Effector memory CD4-positive, alpha-beta T cell (primary cell): ENCODE measurements around the gene AADACL3.

Experiments used
- DNase-seq, 3 donors: peaks; one replicate each; pipeline ENCODE4 v3.0.0-alpha.2; 2020
- H3K27ac ChIP-seq: 2 replicates; pipeline ENCODE4 v1.7.0; 2013; ENCODE audit warnings: mild to moderate bottlenecking, low read length, moderate library complexity; ENCODE audit not compliant: insufficient read depth, poor library complexity, severe bottlenecking
- H3K27me3 ChIP-seq: replicated peaks from 2 replicates; pipeline ENCODE4 v1.7.0; 2013; ENCODE audit warnings: mild to moderate bottlenecking, low read length; ENCODE audit not compliant: insufficient read depth, control insufficient read depth, poor library complexity, severe bottlenecking
- H3K36me3 ChIP-seq: 2 replicates; pipeline ENCODE4 v1.7.0; 2013; ENCODE audit warnings: mild to moderate bottlenecking, low read length, moderate library complexity; ENCODE audit not compliant: control insufficient read depth, insufficient read depth
- H3K4me1 ChIP-seq: 2 replicates; pipeline ENCODE4 v1.7.0; 2013; ENCODE audit warnings: low read length, mild to moderate bottlenecking; ENCODE audit not compliant: control insufficient read depth, insufficient read depth, poor library complexity, severe bottlenecking
- H3K4me3 ChIP-seq: 2 replicates; pipeline ENCODE4 v1.7.0; 2013; ENCODE audit warnings: low read length, low read depth, mild to moderate bottlenecking; ENCODE audit not compliant: insufficient read depth, poor library complexity, severe bottlenecking
- H3K9me3 ChIP-seq: 2 replicates; pipeline ENCODE4 v1.7.0; 2013; ENCODE audit warnings: mild to moderate bottlenecking, low read length, moderate library complexity; ENCODE audit not compliant: control insufficient read depth

Gene AADACL3

DNA sequence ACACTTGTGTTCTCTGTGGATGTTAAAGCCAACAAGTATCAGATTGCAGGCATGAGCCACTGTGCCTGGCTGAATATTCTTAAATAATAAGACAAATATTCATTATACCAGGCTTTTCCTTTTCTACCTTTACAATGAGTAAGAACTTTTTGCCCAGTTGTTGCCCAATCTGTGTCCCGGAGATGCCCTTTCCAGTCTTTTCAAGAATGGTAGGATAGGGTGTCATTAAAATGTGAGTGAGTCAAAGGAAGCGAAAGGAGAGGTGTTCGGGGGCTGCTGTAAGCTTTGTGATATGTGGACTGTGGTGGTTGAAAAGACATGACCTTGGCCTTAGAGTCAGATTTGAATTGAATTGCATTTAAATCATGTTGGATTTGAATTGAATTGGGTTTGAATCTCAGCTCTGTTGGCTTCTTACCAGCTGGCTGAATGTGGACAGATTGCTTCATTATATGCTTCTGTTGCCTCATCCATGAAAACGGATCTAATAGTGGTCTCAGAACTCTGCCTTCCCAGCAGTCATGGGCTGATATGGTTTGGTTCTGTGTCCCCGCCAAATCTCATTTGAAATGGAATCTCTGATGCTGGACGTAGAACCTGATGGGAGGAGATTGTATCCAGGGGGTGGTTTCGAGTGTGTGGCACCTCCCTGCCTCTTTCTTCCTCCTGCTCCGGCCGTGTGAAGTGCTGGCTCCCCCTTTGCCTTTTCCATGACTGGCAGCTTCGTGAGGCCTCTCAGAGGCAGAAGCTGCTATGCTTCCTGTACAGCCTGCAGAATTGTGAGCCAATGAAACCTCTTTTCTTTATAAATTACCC, 22.7 kb upstream of the AADACL3 start:
- Histone ChIP-seq H3K9me3 (no peaks in the 10 kb centered on the region), H3K27me3 (no peaks in the 10 kb centered on the region), H3K36me3 (no peaks in the 10 kb centered on the region), H3K27ac (no peak overlapping the region), H3K4me3 (no peak overlapping the region), H3K4me1 (no peaks in the 10 kb centered on the region)
- no peak for DNase-seq

DNA sequence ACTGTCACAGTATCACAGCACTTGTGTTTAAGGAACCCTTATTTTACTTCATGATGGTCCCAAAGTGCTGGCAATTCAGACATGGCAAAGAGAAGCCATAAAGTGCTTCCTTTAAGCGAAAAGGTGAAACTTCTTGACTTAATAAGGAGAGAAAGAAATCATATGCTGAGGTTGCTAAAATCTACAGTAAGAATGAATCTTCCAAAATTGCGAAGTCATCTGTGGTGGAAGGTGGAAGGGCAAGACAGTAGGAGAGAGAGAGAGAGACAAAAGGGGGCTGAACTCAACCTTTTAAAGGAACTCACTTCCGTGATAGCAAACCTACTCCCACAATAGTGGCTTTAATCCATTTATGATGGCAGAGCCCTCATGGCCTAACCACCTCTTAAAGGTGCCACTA, 19.3 kb upstream of the AADACL3 start:
- Histone ChIP-seq H3K4me3 (no peak overlapping the region), H3K9me3 (no peaks in the 10 kb centered on the region), H3K4me1 (no peaks in the 10 kb centered on the region), H3K36me3 (no peaks in the 10 kb centered on the region), H3K27me3 (no peaks in the 10 kb centered on the region), H3K27ac (no peak overlapping the region)
- no peak for DNase-seq

DNA sequence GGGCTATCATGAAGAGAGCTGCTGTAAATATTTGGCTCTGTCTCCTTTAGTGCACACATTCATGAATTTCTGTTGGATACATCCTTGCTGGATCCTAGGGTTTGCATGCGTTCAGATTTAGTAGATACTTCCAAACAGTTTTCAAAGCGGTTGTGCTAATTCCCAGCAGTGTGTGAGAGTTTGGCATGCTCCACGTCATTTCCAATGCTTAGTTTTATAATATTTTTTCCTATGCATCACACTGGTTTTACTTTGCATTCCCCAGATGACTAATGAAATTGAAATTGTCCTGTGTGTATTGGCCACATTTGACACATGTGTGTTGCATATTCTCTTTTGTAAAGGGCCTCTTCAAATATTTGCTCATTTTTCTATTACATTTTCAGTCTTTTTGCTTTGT, 18.5 kb upstream of the AADACL3 start:
- Histone ChIP-seq H3K4me3 (no peak overlapping the region), H3K27ac (no peak overlapping the region), H3K9me3 (no peaks in the 10 kb centered on the region), H3K4me1 (no peaks in the 10 kb centered on the region), H3K36me3 (no peaks in the 10 kb centered on the region), H3K27me3 (no peaks in the 10 kb centered on the region)
- DNase-seq = no peak

DNA sequence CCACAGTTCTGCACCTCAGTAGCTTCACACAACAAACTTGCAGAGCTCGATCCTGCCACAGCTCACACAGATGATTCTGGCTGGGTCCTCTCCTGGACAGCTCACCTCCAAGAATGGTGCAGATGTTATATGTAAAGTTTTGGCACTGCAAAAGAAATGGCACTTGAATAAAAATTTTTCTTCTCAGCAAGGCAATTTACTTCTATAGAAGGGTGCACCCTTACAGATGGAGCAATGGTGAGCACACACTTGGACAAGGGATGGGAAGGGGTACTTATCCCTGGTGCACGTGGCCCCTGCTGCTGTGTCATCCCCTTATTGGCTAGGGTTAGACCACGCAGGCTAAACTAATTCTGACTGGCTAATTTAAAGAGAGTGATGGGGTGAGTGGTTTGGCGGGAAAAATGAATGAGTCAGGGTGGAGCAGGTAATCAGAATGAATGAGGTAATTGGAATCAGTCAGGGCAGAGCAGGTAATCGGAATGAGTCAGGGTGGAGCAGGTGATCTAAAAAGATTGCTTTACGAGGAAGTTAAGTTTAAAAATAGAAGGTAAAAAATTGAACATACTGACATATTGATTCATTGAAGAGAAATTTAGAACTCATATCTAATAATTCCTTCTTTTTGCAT, 12.0 kb upstream of the AADACL3 start:
- H3K36me3 ChIP-seq = no peaks in the 10 kb centered on the region
- no peaks in the 10 kb centered on the region for H3K27me3 ChIP-seq
- H3K4me3 ChIP-seq = no peak overlapping the region
- H3K27ac ChIP-seq = no peak overlapping the region
- DNase-seq = no peak
- peaks cover 5% of the 10 kb centered on the region for H3K9me3 ChIP-seq
- H3K4me1 ChIP-seq = no peaks in the 10 kb centered on the region

DNA sequence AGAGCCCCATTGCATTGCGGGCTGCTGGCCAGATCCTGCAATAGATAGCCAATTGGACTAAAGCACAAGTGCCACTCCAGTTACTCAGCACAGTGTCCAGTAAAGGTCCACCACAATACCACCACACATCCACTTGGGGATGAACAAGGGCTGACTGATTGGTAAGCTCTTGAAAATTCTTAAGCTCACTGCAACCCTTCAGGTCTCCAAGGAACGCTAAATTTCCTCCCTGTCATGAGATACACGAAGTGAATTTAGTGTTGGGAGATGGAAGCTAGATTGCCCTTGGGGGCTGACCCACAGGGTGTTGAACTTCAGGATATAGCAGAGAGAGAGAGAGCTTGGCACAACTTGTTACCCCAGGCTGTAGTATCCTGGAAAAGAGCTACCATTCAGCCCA, 9.8 kb upstream of the AADACL3 start:
- H3K4me3 ChIP-seq = no peak overlapping the region
- peaks cover 5% of the 10 kb centered on the region for H3K9me3 ChIP-seq
- DNase-seq = no peak
- H3K4me1 ChIP-seq = no peaks in the 10 kb centered on the region
- H3K27ac ChIP-seq = no peak overlapping the region
- no peaks in the 10 kb centered on the region for H3K36me3 ChIP-seq
- no peaks in the 10 kb centered on the region for H3K27me3 ChIP-seq

DNA sequence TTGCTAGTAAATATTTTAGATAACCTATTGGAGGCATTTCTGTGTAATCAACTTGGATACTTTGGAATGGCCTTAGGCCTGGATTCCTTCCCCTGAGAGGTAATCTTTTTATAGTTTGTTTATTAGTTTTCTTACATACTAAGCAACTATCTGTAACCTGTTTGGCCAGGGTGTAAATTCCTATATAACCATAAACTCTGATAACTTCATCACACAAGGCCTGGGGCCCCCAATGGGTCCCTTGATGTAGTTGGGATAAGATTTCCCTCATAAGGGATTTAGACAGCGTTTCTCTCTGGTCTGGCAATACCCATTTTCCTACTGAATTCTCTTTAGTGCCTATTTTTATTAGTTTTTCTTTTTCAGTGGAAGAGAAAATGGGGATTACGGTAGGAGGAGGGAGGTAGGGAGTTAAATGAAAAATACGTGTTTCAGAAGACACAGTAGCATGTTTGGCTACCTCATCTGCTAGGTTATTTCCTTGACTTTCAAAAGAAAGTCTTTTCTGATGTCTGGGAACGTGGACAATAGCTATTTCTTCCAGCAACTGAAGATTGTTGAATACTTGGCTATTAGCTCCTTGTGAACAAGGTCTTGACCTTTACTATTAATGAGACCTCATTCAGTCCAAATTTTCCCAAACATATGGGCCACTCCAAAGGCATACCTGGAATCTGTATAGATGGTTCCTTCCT, 7.4 kb upstream of the AADACL3 start:
- Histone ChIP-seq H3K9me3 (peaks cover 3% of the 10 kb centered on the region), H3K36me3 (no peaks in the 10 kb centered on the region), H3K4me3 (no peak overlapping the region), H3K27me3 (peaks cover 4% of the 10 kb centered on the region), H3K4me1 (no peaks in the 10 kb centered on the region), H3K27ac (no peak overlapping the region)
- no peak for DNase-seq

DNA sequence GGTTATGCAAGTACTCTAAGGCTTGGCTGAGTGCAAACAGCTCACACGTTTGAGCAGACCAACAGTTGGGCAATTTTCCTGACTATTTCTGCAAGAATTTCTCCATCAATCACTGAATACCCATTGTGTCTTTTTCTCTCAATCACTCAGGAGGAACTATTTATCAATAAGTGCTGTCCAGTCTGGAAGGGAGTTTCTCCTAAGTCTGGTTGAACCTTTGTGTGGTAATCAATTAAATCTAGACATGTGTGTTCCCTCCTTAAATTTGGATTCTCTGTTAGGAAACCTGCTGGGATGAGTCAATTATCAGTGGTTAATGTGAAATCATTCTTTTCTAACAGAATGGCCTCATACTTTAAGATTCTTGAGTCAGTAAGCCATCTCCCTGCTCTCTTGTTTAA, 6.8 kb upstream of the AADACL3 start:
- H3K4me3 ChIP-seq = no peak overlapping the region
- DNase-seq = no peak
- no peaks in the 10 kb centered on the region for H3K4me1 ChIP-seq
- no peak overlapping the region for H3K27ac ChIP-seq
- no peaks in the 10 kb centered on the region for H3K36me3 ChIP-seq
- H3K9me3 ChIP-seq = no peaks in the 10 kb centered on the region
- H3K27me3 ChIP-seq = peaks cover 4% of the 10 kb centered on the region

DNA sequence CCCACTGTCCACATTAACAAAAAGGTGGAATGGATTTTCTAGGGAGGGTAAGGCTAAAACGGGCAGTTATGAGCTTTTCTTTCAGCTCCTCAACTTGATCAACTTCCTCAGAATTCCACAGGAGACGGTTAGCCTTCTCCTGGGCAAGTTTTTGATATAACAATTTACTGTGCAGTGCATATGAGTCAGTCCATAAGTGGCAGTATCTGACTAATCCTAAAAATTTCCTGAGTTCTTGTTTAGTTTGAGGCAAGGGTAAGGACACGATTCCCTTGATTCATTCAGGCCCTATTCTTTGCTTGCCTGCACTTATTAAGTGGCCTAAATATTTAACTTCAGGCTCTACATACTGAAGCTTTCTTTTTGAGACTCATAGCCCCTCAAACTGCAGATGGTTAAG, 6.2 kb upstream of the AADACL3 start:
- no peak for DNase-seq
- Histone ChIP-seq H3K9me3 (no peaks in the 10 kb centered on the region), H3K4me1 (no peaks in the 10 kb centered on the region), H3K36me3 (no peaks in the 10 kb centered on the region), H3K27ac (no peak overlapping the region), H3K27me3 (peaks cover 4% of the 10 kb centered on the region), H3K4me3 (no peak overlapping the region)

DNA sequence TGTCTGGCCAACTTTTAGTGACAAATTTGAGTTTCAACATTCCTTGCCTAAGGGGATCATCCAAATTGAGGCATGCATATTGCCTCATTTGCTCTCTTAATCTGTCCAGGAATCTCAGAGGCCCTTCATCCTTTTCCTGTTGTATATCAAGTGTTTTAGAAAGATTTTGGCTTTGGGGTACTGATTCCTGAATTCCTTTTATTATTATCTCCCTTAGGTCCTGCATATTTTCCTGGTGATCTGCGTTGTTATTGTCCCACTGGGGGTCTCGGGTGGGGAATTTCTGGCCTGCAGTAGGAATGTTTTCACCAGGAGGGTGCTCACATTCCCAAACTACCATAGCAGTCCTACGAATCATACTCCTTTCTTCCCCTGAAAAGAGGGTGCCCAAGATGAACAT, 4.4 kb upstream of the AADACL3 start:
- Histone ChIP-seq H3K4me1 (no peaks in the 10 kb centered on the region), H3K4me3 (no peak overlapping the region), H3K27ac (no peak overlapping the region), H3K27me3 (peaks cover 4% of the 10 kb centered on the region), H3K9me3 (no peaks in the 10 kb centered on the region), H3K36me3 (no peaks in the 10 kb centered on the region)
- DNase-seq = no peak

DNA sequence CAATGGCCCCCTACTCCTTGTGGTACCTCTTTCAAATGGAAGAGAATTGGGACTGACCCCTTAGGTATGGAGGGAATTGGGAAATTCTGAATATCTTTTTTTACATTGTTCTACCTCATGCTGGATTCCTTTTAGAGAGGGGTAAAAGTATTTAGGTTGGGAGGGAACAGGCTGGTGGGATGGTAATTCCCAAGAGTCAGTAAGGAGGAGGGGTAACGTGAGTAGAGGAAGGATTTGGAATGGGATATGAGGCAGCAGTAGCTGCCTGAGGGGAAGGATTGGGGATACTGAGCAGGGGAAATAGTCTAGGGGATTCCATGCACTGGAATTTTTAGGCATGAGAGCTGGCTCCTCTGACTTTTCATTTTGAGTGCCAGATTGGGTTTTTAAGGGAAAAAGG, 3.8 kb upstream of the AADACL3 start:
- H3K27ac ChIP-seq = no peak overlapping the region
- no peak for DNase-seq
- H3K36me3 ChIP-seq = no peaks in the 10 kb centered on the region
- H3K9me3 ChIP-seq = no peaks in the 10 kb centered on the region
- no peaks in the 10 kb centered on the region for H3K4me1 ChIP-seq
- H3K27me3 ChIP-seq = peaks cover 4% of the 10 kb centered on the region
- H3K4me3 ChIP-seq = no peak overlapping the region
